Measurements from ENCODE around the gene ERGIC3. TPM values are rescaled to one million over a fixed set of nuclear protein-coding genes. Genes with fewer than 3 reads are reported as not detected.

Gene ERGIC3
- total RNA-seq, 4 donors from 2014 or later = 124 to 310 (median 195) TPM

DNA sequence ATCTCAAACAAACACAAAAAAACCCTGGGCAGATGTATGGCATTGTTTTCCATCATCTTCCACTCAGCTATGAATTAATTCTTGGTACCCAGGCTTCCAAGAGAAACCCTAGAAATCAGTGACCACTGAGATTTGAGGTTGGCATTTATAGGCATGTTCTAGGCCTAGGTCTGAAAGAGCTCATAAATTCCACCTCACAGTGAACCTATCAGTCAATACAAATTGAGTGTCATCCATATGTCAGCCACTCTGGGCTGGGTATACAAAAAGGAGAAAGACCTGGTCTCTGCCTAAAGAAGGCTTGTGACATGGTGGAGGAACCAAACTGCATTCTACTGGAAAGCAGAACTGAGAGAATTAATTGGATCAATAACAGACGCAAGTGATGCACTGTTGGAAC, 42.6 kb upstream of the ERGIC3 start:
- no peaks in the 10 kb centered on the region for H3K9me3 ChIP-seq
- DNase-seq = no peak
- H3K36me3 ChIP-seq = no peaks in the 10 kb centered on the region
- H3K4me1 ChIP-seq = no peaks in the 10 kb centered on the region
- TF ChIP-seq, protein P1, sequence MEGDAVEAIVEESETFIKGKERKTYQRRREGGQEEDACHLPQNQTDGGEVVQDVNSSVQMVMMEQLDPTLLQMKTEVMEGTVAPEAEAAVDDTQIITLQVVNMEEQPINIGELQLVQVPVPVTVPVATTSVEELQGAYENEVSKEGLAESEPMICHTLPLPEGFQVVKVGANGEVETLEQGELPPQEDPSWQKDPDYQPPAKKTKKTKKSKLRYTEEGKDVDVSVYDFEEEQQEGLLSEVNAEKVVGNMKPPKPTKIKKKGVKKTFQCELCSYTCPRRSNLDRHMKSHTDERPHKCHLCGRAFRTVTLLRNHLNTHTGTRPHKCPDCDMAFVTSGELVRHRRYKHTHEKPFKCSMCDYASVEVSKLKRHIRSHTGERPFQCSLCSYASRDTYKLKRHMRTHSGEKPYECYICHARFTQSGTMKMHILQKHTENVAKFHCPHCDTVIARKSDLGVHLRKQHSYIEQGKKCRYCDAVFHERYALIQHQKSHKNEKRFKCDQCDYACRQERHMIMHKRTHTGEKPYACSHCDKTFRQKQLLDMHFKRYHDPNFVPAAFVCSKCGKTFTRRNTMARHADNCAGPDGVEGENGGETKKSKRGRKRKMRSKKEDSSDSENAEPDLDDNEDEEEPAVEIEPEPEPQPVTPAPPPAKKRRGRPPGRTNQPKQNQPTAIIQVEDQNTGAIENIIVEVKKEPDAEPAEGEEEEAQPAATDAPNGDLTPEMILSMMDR (IDR thresholded peaks at IDR 0.05) = no peak
- no peak for TF ChIP-seq POLR2A (IDR thresholded peaks at IDR 0.05)
- H3K27me3 ChIP-seq = no peaks in the 10 kb centered on the region
- no peak overlapping the region for H3K27ac ChIP-seq
- intact Hi-C loops (cut with DNase I; ENCODE audit: low total_unique reads) = no loop called here
- no peak overlapping the region for H3K4me3 ChIP-seq

DNA sequence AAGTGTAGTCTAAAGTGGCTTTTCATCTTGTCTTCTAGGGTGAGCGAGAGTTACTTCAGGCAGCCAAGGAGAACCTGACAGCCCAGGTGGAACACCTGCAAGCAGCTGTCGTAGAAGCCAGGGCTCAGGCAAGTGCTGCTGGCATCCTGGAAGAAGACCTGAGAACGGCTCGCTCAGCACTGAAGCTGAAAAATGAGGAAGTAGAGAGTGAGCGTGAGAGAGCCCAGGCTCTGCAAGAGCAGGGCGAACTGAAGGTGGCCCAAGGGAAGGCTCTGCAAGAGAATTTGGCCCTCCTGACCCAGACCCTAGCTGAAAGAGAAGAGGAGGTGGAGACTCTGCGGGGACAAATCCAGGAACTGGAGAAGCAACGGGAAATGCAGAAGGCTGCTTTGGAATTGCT, 39.5 kb upstream of the ERGIC3 start:
- no peaks in the 10 kb centered on the region for H3K27me3 ChIP-seq
- H3K4me1 ChIP-seq = no peaks in the 10 kb centered on the region
- no peak overlapping the region for H3K4me3 ChIP-seq
- no peaks in the 10 kb centered on the region for H3K9me3 ChIP-seq
- no peak for DNase-seq
- no peak for TF ChIP-seq POLR2A (IDR thresholded peaks at IDR 0.05)
- TF ChIP-seq, protein P1 (IDR thresholded peaks at IDR 0.05) = no peak
- intact Hi-C loops (cut with DNase I; ENCODE audit: low total_unique reads) = no loop called here
- no peak overlapping the region for H3K27ac ChIP-seq
- no peaks in the 10 kb centered on the region for H3K36me3 ChIP-seq

DNA sequence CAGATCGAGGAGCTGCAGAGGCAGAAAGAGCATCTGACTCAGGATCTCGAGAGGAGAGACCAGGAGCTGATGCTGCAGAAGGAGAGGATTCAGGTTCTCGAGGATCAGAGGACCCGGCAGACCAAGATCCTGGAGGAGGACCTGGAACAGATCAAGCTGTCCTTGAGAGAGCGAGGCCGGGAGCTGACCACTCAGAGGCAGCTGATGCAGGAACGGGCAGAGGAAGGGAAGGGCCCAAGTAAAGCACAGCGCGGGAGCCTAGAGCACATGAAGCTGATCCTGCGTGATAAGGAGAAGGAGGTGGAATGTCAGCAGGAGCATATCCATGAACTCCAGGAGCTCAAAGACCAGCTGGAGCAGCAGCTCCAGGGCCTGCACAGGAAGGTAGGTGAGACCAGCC, 38.6 kb upstream of the ERGIC3 start:
- Histone ChIP-seq H3K27ac (no peak overlapping the region), H3K4me1 (no peaks in the 10 kb centered on the region), H3K27me3 (no peaks in the 10 kb centered on the region), H3K9me3 (no peaks in the 10 kb centered on the region), H3K36me3 (no peaks in the 10 kb centered on the region), H3K4me3 (no peak overlapping the region)
- DNase-seq = no peak
- TF ChIP-seq, protein P1 (IDR thresholded peaks at IDR 0.05) = no peak
- TF ChIP-seq POLR2A (IDR thresholded peaks at IDR 0.05) = no peak
- intact Hi-C loops (cut with DNase I; ENCODE audit: low total_unique reads) = no loop called here

DNA sequence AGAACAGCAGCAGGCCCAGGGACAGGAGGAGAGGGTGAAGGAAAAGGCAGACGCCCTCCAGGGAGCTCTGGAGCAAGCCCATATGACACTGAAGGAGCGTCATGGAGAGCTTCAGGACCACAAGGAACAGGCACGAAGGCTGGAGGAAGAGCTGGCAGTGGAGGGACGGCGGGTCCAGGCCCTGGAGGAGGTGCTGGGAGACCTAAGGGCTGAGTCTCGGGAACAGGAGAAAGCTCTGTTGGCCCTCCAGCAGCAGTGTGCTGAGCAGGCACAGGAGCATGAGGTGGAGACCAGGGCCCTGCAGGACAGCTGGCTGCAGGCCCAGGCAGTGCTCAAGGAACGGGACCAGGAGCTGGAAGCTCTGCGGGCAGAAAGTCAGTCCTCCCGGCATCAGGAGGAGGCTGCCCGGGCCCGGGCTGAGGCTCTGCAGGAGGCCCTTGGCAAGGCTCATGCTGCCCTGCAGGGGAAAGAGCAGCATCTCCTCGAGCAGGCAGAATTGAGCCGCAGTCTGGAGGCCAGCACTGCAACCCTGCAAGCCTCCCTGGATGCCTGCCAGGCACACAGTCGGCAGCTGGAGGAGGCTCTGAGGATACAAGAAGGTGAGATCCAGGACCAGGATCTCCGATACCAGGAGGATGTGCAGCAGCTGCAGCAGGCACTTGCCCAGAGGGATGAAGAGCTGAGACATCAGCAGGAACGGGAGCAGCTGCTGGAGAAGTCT, 37.9 kb upstream of the ERGIC3 start:
- H3K4me1 ChIP-seq = no peaks in the 10 kb centered on the region
- no peak for TF ChIP-seq POLR2A (IDR thresholded peaks at IDR 0.05)
- TF ChIP-seq, protein P1 (IDR thresholded peaks at IDR 0.05) = no peak

DNA sequence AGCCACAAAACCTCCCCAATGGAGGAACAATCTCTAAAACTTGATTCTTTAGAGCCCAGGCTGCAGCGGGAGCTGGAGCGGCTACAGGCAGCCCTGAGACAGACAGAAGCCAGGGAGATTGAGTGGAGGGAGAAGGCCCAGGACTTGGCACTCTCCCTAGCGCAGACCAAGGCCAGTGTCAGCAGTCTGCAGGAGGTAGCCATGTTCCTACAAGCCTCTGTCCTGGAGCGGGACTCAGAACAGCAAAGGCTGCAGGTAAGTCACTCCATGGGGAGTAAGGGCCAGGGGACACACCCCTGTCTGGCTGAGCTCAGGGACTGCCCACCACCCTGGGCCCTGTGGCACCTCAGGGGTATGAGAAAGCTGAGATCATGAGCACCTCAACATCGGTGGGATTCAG, 37.1 kb upstream of the ERGIC3 start:
- no peak for DNase-seq
- no peak for TF ChIP-seq POLR2A (IDR thresholded peaks at IDR 0.05)
- TF ChIP-seq, protein P1 (IDR thresholded peaks at IDR 0.05) = no peak
- H3K9me3 ChIP-seq = no peaks in the 10 kb centered on the region
- intact Hi-C loops (cut with DNase I; ENCODE audit: low total_unique reads) = no loop called here
- H3K36me3 ChIP-seq = no peaks in the 10 kb centered on the region
- no peak overlapping the region for H3K27ac ChIP-seq
- H3K27me3 ChIP-seq = no peaks in the 10 kb centered on the region
- no peaks in the 10 kb centered on the region for H3K4me1 ChIP-seq
- H3K4me3 ChIP-seq = no peak overlapping the region

More for the DNA sequence above, 37.9 kb upstream of the ERGIC3 start:
- H3K27ac ChIP-seq = no peak overlapping the region
- DNase-seq = peak in 1 of 2 donors; percentile 58
- intact Hi-C loops (cut with DNase I; ENCODE audit: low total_unique reads) = no loop called here
- H3K27me3 ChIP-seq = no peaks in the 10 kb centered on the region
- H3K9me3 ChIP-seq = no peaks in the 10 kb centered on the region
- no peaks in the 10 kb centered on the region for H3K36me3 ChIP-seq
- H3K4me3 ChIP-seq = no peak overlapping the region
